Tibial artery (tissue), 4 donors: ENCODE data around the gene OR51I2.

Experiments
- DNase-seq, 2 donors: peaks; one replicate each; pipeline ENCODE4 v3.0.0-alpha.2; 2019
- H3K27ac ChIP-seq, 2 donors: fragments of 200-600 bp; sonication (generic) in 1 of 2; 1 replicate in 1 of 2; 2 replicates in 1 of 2; pipeline ENCODE4 v1.5.1; 2018 to 2019; ENCODE audit warnings: mild to moderate bottlenecking in 1 of 2
- H3K27me3 ChIP-seq, 2 donors: fragments of 200-600 bp; sonication (generic) in 1 of 2; one replicate each; pipeline versions ENCODE4 v1.5.1 to v1.6.0; 2016 to 2019
- H3K36me3 ChIP-seq, 3 donors: fragments of 200-600 bp; sonication (generic) in 2 of 3; one replicate each; pipeline ENCODE4 v1.5.1; 2016 to 2019; ENCODE audit warnings: mild to moderate bottlenecking in 2 of 3
- H3K4me1 ChIP-seq, 4 donors: fragments of 200-600 bp; sonication (generic) in 2 of 4; 1 replicate in 3 of 4; 2 replicates in 1 of 4; pipeline ENCODE4 v1.5.1; 2016 to 2019
- H3K4me3 ChIP-seq, 2 donors: fragments of 200-600 bp; sonication (generic) in 1 of 2; 1 replicate in 1 of 2; 2 replicates in 1 of 2; pipeline ENCODE4 v1.5.1; 2018 to 2019; ENCODE audit warnings: mild to moderate bottlenecking in 2 of 2
- H3K9me3 ChIP-seq, 3 donors: fragments of 200-600 bp; sonication (generic) in 1 of 3; one replicate each; pipeline ENCODE4 v1.5.1; 2016 to 2019
- CTCF ChIP-seq, 2 experiments: fragments of 200-600 bp in 1 of 2; fragments of 450-650 bp in 1 of 2; IDR thresholded peaks; one replicate each; pipeline ENCODE4 v1.5.1; 2017 to 2019; ENCODE audit warnings: antibody characterized with exemption in 2 of 2, mild to moderate bottlenecking in 1 of 2, moderate library complexity in 1 of 2
- intact Hi-C: fragments of 100-400 bp; cut with DNase I; formaldehyde crosslinking; loops from one replicate; pipeline ENCODE4 v1.15.0; 2023; ENCODE audit warnings: low total_unique reads

The OR51I2 gene

GRCh38 chr11:5473921-5474320 is 24.8 kb downstream of the OR51I2 start:
- no peaks in the 10 kb centered on the region for H3K36me3 ChIP-seq
- no peaks in the 10 kb centered on the region for H3K27me3 ChIP-seq
- H3K27ac ChIP-seq, result no peak overlapping the region
- H3K4me1 ChIP-seq, result no peaks in the 10 kb centered on the region
- no peak for DNase-seq
- TF ChIP-seq CTCF (IDR thresholded peaks at IDR 0.05), result no peak
- intact Hi-C loops, result loop anchor here (10.0 kb wide), 1 partner anchor 331 kb away; the partner anchor contains the start of gene OR52N2
- no peak overlapping the region for H3K4me3 ChIP-seq
- no peaks in the 10 kb centered on the region for H3K9me3 ChIP-seq

- no peak for DNase-seq
- TF ChIP-seq CTCF (IDR thresholded peaks at IDR 0.05), result peak; percentile 60 to 63
- intact Hi-C loops, result loop anchor here (10.0 kb wide), 1 partner anchor 328 kb away; the partner anchor contains the start of gene OR52N2
- Histone ChIP-seq H3K9me3 (no peaks in the 10 kb centered on the region), H3K4me3 (no peak overlapping the region), H3K36me3 (no peaks in the 10 kb centered on the region), H3K27me3 (no peaks in the 10 kb centered on the region), H3K4me1 (no peaks in the 10 kb centered on the region), H3K27ac (no peak overlapping the region)
These were observed 27.2 kb downstream of the OR51I2 start for GRCh38 chr11:5476186-5476819.

GRCh38 chr11:5486003-5486402 is 36.9 kb downstream of the OR51I2 start:
- no peak for DNase-seq
- intact Hi-C loops, result no loop called here
- Histone ChIP-seq H3K4me1 (no peaks in the 10 kb centered on the region), H3K4me3 (no peak overlapping the region), H3K27ac (no peak overlapping the region), H3K36me3 (no peaks in the 10 kb centered on the region), H3K27me3 (no peaks in the 10 kb centered on the region), H3K9me3 (no peaks in the 10 kb centered on the region)
- TF ChIP-seq CTCF (IDR thresholded peaks at IDR 0.05), result no peak

GRCh38 chr11:5486421-5486820 is 37.3 kb downstream of the OR51I2 start:
- no peaks in the 10 kb centered on the region for H3K9me3 ChIP-seq
- no peak for TF ChIP-seq CTCF (IDR thresholded peaks at IDR 0.05)
- H3K36me3 ChIP-seq, result no peaks in the 10 kb centered on the region
- H3K27ac ChIP-seq, result no peak overlapping the region
- intact Hi-C loops, result no loop called here
- no peaks in the 10 kb centered on the region for H3K27me3 ChIP-seq
- H3K4me1 ChIP-seq, result no peaks in the 10 kb centered on the region
- no peak overlapping the region for H3K4me3 ChIP-seq
- DNase-seq, result no peak

- H3K4me3 ChIP-seq, result no peak within 1 kb of the TSS
- H3K27me3 ChIP-seq, result no peaks in the 10 kb centered on the region
- intact Hi-C loops, result no loop called here
- no peak for DNase-seq
- no peaks in the 10 kb centered on the region for H3K9me3 ChIP-seq
- no peaks in the 10 kb centered on the region for H3K36me3 ChIP-seq
- H3K4me1 ChIP-seq, result no peaks in the 10 kb centered on the region
- TF ChIP-seq CTCF (IDR thresholded peaks at IDR 0.05), result no peak
- no peak within 1 kb of the TSS for H3K27ac ChIP-seq
These were observed 39.3 kb downstream of the OR51I2 start, which contains the start of gene OR52D1 for GRCh38 chr11:5488385-5488784. TSS of gene OR52D1 (plus strand) at chr11:5488685. CDS start at chr11:5488707, 22 bp downstream.
